Esophagus squamous epithelium (tissue), 5 donors: ENCODE measurements around the gene TMEM131. TPM values are rescaled to one million over a fixed set of nuclear protein-coding genes. Genes with fewer than 3 reads are reported as not detected.

Experiments used
- DNase-seq: peaks from one replicate; lab custom pipeline; 2025; lab: John Stamatoyannopoulos, UW
- H3K27ac ChIP-seq, 4 donors: fragments of 200-600 bp; sonication (generic); one replicate each; pipeline ENCODE4 v1.5.1; 2016 to 2019; ENCODE audit warnings: mild to moderate bottlenecking in 1 of 4
- H3K27me3 ChIP-seq, 4 donors: fragments of 200-600 bp; sonication (generic); 1 replicate in 3 of 4; 2 replicates in 1 of 4; pipeline versions ENCODE4 v1.5.1 to v1.6.0; 2017 to 2021; ENCODE audit warnings: antibody characterized with exemption in 1 of 4
- H3K36me3 ChIP-seq, 3 donors: fragments of 200-600 bp; sonication (generic); one replicate each; pipeline ENCODE4 v1.5.1; 2016 to 2019
- H3K4me1 ChIP-seq, 3 donors: fragments of 200-600 bp; sonication (generic); one replicate each; pipeline ENCODE4 v1.5.1; 2017 to 2019
- H3K4me3 ChIP-seq, 4 donors: fragments of 200-600 bp; sonication (generic); 1 replicate in 3 of 4; 2 replicates in 1 of 4; pipeline ENCODE4 v1.5.1; 2016 to 2019; ENCODE audit warnings: mild to moderate bottlenecking in 2 of 4, moderate library complexity in 1 of 4
- H3K9me3 ChIP-seq, 3 donors: fragments of 200-600 bp; sonication (generic); one replicate each; pipeline ENCODE4 v1.5.1; 2016 to 2019
- POLR2A ChIP-seq, 4 donors: fragments of 450-650 bp; IDR thresholded peaks; one replicate each; pipeline ENCODE4 v1.6.1; 2017; ENCODE audit warnings: antibody characterized with exemption in 4 of 4, mild to moderate bottlenecking in 4 of 4, moderate library complexity in 3 of 4
- WGBS, 2 donors: methylation state at CpG; one replicate each; pipeline ENCODE4 v1.1.5; 2018; 5-methylcytosine and 5-hydroxymethylcytosine counted together
- intact Hi-C: fragments of 100-400 bp; cut with DNase I; formaldehyde crosslinking; loops from one replicate; pipeline ENCODE4 v1.15.0; 2022
- total RNA-seq, 4 donors: library from RNA; depleted of rRNA; stranded (reverse); fragments of >200 nt; gene quantifications; one replicate each; pipeline ENCODE4 v1.1.0, GENCODE V29; 2016
- TF ChIP-seq, protein P1 (sequence below), 6 experiments: fragments of 450-650 bp in 4 of 6; fragments of 200-600 bp in 2 of 6; sonication (generic) in 2 of 6; IDR thresholded peaks; one replicate each; pipeline ENCODE4 v1.5.1; 2016 to 2019; ENCODE audit warnings: antibody characterized with exemption in 6 of 6, mild to moderate bottlenecking in 4 of 6, moderate library complexity in 4 of 6
- donor health status: DM: yes; HTN: yes; CAD: no.

TMEM131 gene
- total RNA-seq, 4 donors from 2014 or later = 24.2 to 36.4 (median 28.1) TPM

DNA sequence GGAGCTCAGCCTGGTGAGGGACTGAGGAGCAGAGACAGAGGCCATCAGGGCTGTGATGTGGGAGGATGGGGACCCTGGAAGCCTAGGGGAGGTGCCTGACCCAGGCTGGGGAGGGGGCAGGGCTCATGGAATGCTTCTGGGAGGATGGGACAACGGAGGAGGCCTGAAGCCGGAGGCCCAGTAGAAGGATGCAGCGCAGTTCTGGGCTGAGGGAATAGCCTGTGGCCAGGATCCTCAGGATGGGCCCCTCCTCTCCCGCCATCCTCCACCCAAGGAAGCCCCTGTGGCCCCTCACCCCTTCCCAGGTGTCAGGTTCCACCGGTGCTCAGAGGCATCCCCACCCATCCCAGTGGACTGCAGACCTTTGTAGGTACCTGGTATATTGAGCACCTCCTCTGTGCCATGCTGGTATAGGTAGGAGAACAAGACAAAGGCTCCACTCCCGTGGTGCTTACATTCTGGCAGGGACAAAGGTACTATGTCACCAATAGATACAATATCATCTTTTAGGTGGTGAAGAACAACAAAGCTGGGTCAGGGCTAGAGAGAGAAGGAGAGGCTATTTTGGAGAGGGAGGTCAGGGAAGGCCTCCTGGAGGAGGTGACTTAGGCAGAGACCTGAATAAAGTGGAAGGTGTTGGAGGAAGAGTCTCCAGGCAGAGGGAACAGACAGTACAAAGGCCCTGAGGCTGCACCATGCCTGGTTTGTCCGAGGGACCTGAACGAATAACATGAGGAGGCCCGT, 279.6 kb downstream of the TMEM131 start:
- WGBS, 2 donors = 81 to 84% methylated on average over 5 to 8 of the region's 9 CpGs
- H3K4me1 ChIP-seq = no peaks in the 10 kb centered on the region
- no peak for DNase-seq
- H3K4me3 ChIP-seq = no peak overlapping the region
- intact Hi-C loops = no loop called here
- H3K27me3 ChIP-seq = no peaks in the 10 kb centered on the region
- no peaks in the 10 kb centered on the region for H3K9me3 ChIP-seq
- no peak for TF ChIP-seq POLR2A (IDR thresholded peaks at IDR 0.05)
- TF ChIP-seq, protein P1, sequence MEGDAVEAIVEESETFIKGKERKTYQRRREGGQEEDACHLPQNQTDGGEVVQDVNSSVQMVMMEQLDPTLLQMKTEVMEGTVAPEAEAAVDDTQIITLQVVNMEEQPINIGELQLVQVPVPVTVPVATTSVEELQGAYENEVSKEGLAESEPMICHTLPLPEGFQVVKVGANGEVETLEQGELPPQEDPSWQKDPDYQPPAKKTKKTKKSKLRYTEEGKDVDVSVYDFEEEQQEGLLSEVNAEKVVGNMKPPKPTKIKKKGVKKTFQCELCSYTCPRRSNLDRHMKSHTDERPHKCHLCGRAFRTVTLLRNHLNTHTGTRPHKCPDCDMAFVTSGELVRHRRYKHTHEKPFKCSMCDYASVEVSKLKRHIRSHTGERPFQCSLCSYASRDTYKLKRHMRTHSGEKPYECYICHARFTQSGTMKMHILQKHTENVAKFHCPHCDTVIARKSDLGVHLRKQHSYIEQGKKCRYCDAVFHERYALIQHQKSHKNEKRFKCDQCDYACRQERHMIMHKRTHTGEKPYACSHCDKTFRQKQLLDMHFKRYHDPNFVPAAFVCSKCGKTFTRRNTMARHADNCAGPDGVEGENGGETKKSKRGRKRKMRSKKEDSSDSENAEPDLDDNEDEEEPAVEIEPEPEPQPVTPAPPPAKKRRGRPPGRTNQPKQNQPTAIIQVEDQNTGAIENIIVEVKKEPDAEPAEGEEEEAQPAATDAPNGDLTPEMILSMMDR (IDR thresholded peaks at IDR 0.05) = no peak
- H3K27ac ChIP-seq = no peak overlapping the region
- no peaks in the 10 kb centered on the region for H3K36me3 ChIP-seq

GRCh38 chr2:97714950-97715652, 280.6 kb downstream of the TMEM131 start:
- no peak for DNase-seq
- Histone ChIP-seq H3K9me3 (no peaks in the 10 kb centered on the region), H3K27ac (peak overlapping the region in 1 of 4 donors; percentile 64), H3K4me3 (peak overlapping the region in 2 of 4 donors; percentile 32 to 41), H3K4me1 (no peaks in the 10 kb centered on the region), H3K36me3 (no peaks in the 10 kb centered on the region), H3K27me3 (no peaks in the 10 kb centered on the region)
- TF ChIP-seq, protein P1 (IDR thresholded peaks at IDR 0.05) = no peak
- no peak for TF ChIP-seq POLR2A (IDR thresholded peaks at IDR 0.05)
- 65 to 66% methylated on average over 4 to 8 of the region's 13 CpGs for WGBS, 2 donors
- intact Hi-C loops = no loop called here

GRCh38 chr2:97714084-97714949, 281.4 kb downstream of the TMEM131 start:
- H3K27ac ChIP-seq = peak overlapping the region in 3 of 4 donors; percentile 11 to 64 (median 52)
- WGBS, 2 donors = 54 to 81% methylated on average over 11 to 12 of the region's 17 CpGs
- no peak for DNase-seq
- no peaks in the 10 kb centered on the region for H3K4me1 ChIP-seq
- no peak for TF ChIP-seq POLR2A (IDR thresholded peaks at IDR 0.05)
- TF ChIP-seq, protein P1 (IDR thresholded peaks at IDR 0.05) = no peak
- no peaks in the 10 kb centered on the region for H3K36me3 ChIP-seq
- peak overlapping the region; percentile 4 to 41 (median 20) for H3K4me3 ChIP-seq
- H3K27me3 ChIP-seq = peaks cover 0 to 2% (median 0%) of the 10 kb centered on the region in 4 donors
- intact Hi-C loops = no loop called here
- no peaks in the 10 kb centered on the region for H3K9me3 ChIP-seq

DNA sequence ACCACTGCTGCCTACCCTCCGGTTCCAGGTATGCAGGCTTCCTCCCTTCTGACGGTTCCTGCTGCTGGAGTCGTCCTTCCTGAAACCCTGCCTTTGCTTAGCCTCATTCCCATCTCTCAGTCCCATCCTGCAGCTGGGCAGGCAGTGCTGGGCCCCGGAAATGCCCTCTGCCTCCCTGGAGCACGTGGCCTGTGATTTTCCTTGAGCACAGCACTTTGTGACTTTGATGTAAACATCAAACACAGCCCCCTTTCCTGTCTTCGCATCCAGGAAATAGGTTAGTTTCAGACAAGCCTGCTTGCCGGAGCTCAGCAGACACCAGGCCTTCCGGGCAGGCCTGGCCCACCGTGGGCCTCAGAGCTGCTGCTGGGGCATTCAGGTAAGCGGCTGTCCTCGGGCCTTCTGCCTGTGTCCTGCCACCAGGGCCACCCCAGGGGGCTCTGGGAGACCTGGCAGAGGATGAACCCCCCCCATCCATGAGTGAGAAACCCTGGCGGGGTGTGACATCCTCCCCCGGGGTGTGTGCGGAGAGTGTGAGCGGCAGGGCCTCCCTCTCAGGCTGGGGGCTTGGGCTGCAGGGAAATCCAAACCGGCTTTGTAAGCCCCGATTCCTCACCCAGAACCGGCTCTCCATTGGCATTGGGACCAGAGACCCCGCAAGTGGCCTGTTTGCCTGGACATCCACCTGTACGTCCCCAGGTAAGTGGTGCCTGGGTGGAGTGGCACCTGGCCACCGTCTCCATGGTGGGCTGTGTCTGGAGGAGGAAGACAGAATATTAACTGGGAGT, 282.3 kb downstream of the TMEM131 start, which contains the start of gene ZAP70:
Gene ZAP70, plus strand, starts transcription at position 281 of the 788 bp plus-strand sequence. CDS start 10,461 bp downstream, outside the sequence.
- peak within 1 kb of the TSS in 3 of 4 donors; percentile 11 to 64 (median 52) for H3K27ac ChIP-seq
- H3K27me3 ChIP-seq = peaks cover 0 to 2% (median 0%) of the 10 kb centered on the region in 4 donors
- no peaks in the 10 kb centered on the region for H3K36me3 ChIP-seq
- TF ChIP-seq, protein P1 (IDR thresholded peaks at IDR 0.05) = no peak
- TF ChIP-seq POLR2A (IDR thresholded peaks at IDR 0.05) = no peak
- H3K9me3 ChIP-seq = no peaks in the 10 kb centered on the region
- intact Hi-C loops = no loop called here
- 59 to 67% methylated on average over 5 to 7 of the region's 21 CpGs for WGBS, 2 donors
- no peaks in the 10 kb centered on the region for H3K4me1 ChIP-seq
- peak within 1 kb of the TSS; percentile 4 to 41 (median 20) for H3K4me3 ChIP-seq
- no peak for DNase-seq
